HS-5 (cell line): Measurements from ENCODE around the gene MMRN2.
A peak's percentile ranks its signal among the peaks of the same experiment; 100 is the strongest.
"Not testable (repeated sequence)": the region's sequence is repeated elsewhere in the genome, so short reads cannot be mapped to it uniquely, and the experiment has no call there.

Experiments used
- DNase-seq: peaks from one replicate; pipeline ENCODE4 v3.0.0-alpha.2; 2012; ENCODE audit warnings: low read depth

Gene MMRN2

GRCh38 chr10:86957471-86958115 lies at the start of gene MMRN2:
Gene MMRN2, minus strand, starts transcription at chr10:86957615. Its CDS starts 74 bp downstream, at chr10:86957541.
- no peak for DNase-seq

GRCh38 chr10:87007124-87007523 lies 49.7 kb upstream of the MMRN2 start:
- not testable (repeated sequence) for DNase-seq

- DNase-seq: no peak
These were observed 43.1 kb upstream of the MMRN2 start for GRCh38 chr10:87000491-87000890.

- DNase-seq: not testable (repeated sequence)
These were observed 42.5 kb upstream of the MMRN2 start for GRCh38 chr10:86999802-87000403.

- no peak for DNase-seq
These were observed 35.5 kb upstream of the MMRN2 start for GRCh38 chr10:86992929-86993328.

GRCh38 chr10:86992456-86992855 lies 35.0 kb upstream of the MMRN2 start:
- no peak for DNase-seq

GRCh38 chr10:86991362-86991761 lies 33.9 kb upstream of the MMRN2 start:
- not testable (repeated sequence) for DNase-seq

GRCh38 chr10:86988520-86988919 lies 31.1 kb upstream of the MMRN2 start:
- no peak for DNase-seq

GRCh38 chr10:86984498-86984897 lies 27.1 kb upstream of the MMRN2 start:
- DNase-seq: not testable (repeated sequence)

GRCh38 chr10:86981716-86982115 lies 24.3 kb upstream of the MMRN2 start:
- no peak for DNase-seq

- DNase-seq: not testable (repeated sequence)
These were observed 23.6 kb upstream of the MMRN2 start for GRCh38 chr10:86981020-86981419.

- DNase-seq: no peak
These were observed 22.6 kb upstream of the MMRN2 start for GRCh38 chr10:86979977-86980448.

GRCh38 chr10:86979296-86979818 lies 21.9 kb upstream of the MMRN2 start:
- no peak for DNase-seq

GRCh38 chr10:86978457-86978856 lies 21.0 kb upstream of the MMRN2 start:
- not testable (repeated sequence) for DNase-seq

- no peak for DNase-seq
These were observed 19.1 kb upstream of the MMRN2 start for GRCh38 chr10:86976362-86977056.

- DNase-seq: no peak
These were observed 17.1 kb upstream of the MMRN2 start for GRCh38 chr10:86974484-86974883.

GRCh38 chr10:86972613-86973380 lies 15.4 kb upstream of the MMRN2 start:
- no peak for DNase-seq

- DNase-seq: peak; percentile 59
These were observed 14.0 kb upstream of the MMRN2 start for GRCh38 chr10:86971232-86971991.

- DNase-seq: no peak
These were observed 13.5 kb upstream of the MMRN2 start for GRCh38 chr10:86970982-86971231.

- no peak for DNase-seq
These were observed 13.0 kb upstream of the MMRN2 start for GRCh38 chr10:86970162-86970981.
